K562 (cell line): ENCODE measurements around the gene PLAAT4. TPM values are rescaled to one million over a fixed set of nuclear protein-coding genes. Genes with fewer than 3 reads are reported as not detected.

Experiments used
- BACH1 ChIP-seq: fragments of 200-800 bp; sonication (Bioruptor generic); IDR thresholded peaks from 2 replicates; pipeline ENCODE4 v1.6.1; 2016; ENCODE audit warnings: missing genetic modification characterization, missing compliant biosample characterization
- BRCA1 ChIP-seq, 2 experiments: fragments of 450-650 bp in 1 of 2; sonication (generic) in 1 of 2; formaldehyde crosslinking in 1 of 2; IDR thresholded peaks; 2 replicates each; pipeline versions ENCODE4 v1.5.0 to v1.6.1; 2017 to 2020; ENCODE audit warnings: mild to moderate bottlenecking in 1 of 2, missing genetic modification reagents in 1 of 2
- IFI16 ChIP-seq: fragments of 250-450 bp; sonication (Bioruptor Pico); IDR thresholded peaks from 2 replicates; pipeline ENCODE4 v2.1.2; 2022; ENCODE audit warnings: mild to moderate bottlenecking, inconsistent platforms
- NELFE ChIP-seq: IDR thresholded peaks from 2 replicates; pipeline ENCODE4 v1.6.1; 2011; ENCODE audit warnings: mild to moderate bottlenecking; ENCODE audit not compliant: insufficient read depth, insufficient read length
- RBM14 ChIP-seq: fragments of 200-400 bp; formaldehyde crosslinking; IDR thresholded peaks from 2 replicates; pipeline ENCODE4 v1.6.1; 2018; ENCODE audit warnings: low read depth, mild to moderate bottlenecking, low read length, moderate library complexity, borderline replicate concordance; ENCODE audit not compliant: insufficient read depth
- SREBF1 ChIP-seq: fragments of 150-350 bp; IDR thresholded peaks from 2 replicates; pipeline ENCODE4 v1.6.1; 2014; ENCODE audit warnings: antibody characterized with exemption, low read depth, low read length, borderline replicate concordance
- SRSF3 ChIP-seq: fragments of 200-400 bp; formaldehyde crosslinking; IDR thresholded peaks from 2 replicates; pipeline ENCODE4 v1.6.1; 2016; ENCODE audit warnings: mild to moderate bottlenecking, low read length, moderate library complexity; ENCODE audit not compliant: insufficient read depth
- ZNF24 ChIP-seq: fragments of 450-650 bp; IDR thresholded peaks from 2 replicates; pipeline ENCODE4 v1.6.1; 2016
- polyA plus RNA-seq, 8 experiments: library from polyadenylated mRNA; depleted of rRNA in 4 of 8; stranded (reverse) in 5 of 8; unstranded in 3 of 8; fragments of >200 nt; fragmentation: Nextera tagmentation in 2 of 8; fragmentation: Illumina TruSeq in 1 of 8; extraction: Ambion mirVana in 2 of 8; extraction: Trizol in 1 of 8; gene quantifications; 2 replicates each; pipeline versions ENCODE4 v1.2.1 to v1.2.3, GENCODE V29; 2011 to 2014; ENCODE audit warnings: inconsistent platforms in 1 of 8, missing spikeins in 1 of 8
- total RNA-seq, 7 experiments: library from RNA; depleted of rRNA in 6 of 7; stranded (reverse); fragments of >200 nt in 6 of 7; fragmentation: Illumina TruSeq in 2 of 7; extraction: Trizol in 2 of 7; gene quantifications; 2 replicates each; pipeline versions ENCODE4 v1.2.1 to v1.2.3, GENCODE V29; 2011 to 2021; ENCODE audit warnings: low replicate concordance in 1 of 7
- TF ChIP-seq, protein P1 (sequence below), 2 experiments: fragments of 450-650 bp; IDR thresholded peaks; 2 replicates each; pipeline ENCODE4 v1.6.1; 2018; ENCODE audit warnings: mild to moderate bottlenecking in 2 of 2, low read depth in 1 of 2; ENCODE audit not compliant: partially characterized antibody in 2 of 2
- TF ChIP-seq, protein P2 (sequence below): IDR thresholded peaks from 3 replicates; pipeline ENCODE4 v1.6.1; 2011; ENCODE audit warnings: borderline replicate concordance, mild to moderate bottlenecking, moderate library complexity; ENCODE audit not compliant: insufficient read length; ENCODE audit errors: extremely low read depth
- TF ChIP-seq, protein P3 (sequence below): fragments of 450-650 bp; IDR thresholded peaks from 2 replicates; pipeline ENCODE4 v1.6.1; 2017; ENCODE audit warnings: antibody characterized with exemption, mild to moderate bottlenecking
- TF ChIP-seq, protein P4 (sequence below): fragments of 450-650 bp; IDR thresholded peaks from 2 replicates; pipeline ENCODE4 v1.6.1; 2017; ENCODE audit warnings: antibody characterized with exemption

Gene PLAAT4
- total and polyA plus RNA-seq, 9 of the 15 experiments (the other 6 are each of a cell fraction or from before 2014, with no cell fraction given) = 0.54 to 3.0 (median 1.3) TPM; not detected in 1

DNA sequence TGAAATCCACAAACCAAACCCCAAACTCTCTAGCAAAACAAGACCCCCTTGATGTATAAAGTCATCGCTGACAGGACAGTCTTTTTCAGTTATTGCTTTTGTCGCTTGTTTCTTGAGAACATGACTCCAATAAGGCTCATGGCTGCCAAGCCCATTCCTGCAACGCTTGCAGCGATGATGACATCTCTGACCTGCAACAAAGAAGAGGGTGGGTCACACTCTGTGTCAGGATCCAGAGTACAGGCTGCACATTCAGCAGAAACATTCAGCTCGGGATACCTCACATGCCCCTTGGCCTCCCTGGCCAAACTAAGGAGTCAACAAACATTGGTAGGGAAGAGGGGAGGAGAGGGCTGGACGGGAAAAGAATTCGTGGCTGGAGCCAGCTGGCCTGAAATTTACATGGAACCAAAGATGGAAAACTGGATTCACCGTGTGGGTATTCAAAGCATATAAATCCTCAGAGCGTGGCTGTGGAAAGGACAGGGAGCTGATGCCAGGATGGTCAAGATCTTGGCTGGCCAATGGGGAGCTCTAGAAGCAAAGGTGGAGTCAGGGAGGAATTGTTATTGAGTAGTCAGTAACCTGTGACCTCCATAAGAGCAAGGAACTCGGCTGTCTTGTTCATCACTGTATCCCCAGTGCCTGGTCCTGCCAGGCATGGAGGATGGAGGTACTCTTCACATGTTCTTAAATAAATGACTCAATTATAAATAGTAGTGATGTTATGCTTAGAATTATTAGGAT is 38.4 kb downstream of the PLAAT4 start (continued):
- TF ChIP-seq, protein P1, sequence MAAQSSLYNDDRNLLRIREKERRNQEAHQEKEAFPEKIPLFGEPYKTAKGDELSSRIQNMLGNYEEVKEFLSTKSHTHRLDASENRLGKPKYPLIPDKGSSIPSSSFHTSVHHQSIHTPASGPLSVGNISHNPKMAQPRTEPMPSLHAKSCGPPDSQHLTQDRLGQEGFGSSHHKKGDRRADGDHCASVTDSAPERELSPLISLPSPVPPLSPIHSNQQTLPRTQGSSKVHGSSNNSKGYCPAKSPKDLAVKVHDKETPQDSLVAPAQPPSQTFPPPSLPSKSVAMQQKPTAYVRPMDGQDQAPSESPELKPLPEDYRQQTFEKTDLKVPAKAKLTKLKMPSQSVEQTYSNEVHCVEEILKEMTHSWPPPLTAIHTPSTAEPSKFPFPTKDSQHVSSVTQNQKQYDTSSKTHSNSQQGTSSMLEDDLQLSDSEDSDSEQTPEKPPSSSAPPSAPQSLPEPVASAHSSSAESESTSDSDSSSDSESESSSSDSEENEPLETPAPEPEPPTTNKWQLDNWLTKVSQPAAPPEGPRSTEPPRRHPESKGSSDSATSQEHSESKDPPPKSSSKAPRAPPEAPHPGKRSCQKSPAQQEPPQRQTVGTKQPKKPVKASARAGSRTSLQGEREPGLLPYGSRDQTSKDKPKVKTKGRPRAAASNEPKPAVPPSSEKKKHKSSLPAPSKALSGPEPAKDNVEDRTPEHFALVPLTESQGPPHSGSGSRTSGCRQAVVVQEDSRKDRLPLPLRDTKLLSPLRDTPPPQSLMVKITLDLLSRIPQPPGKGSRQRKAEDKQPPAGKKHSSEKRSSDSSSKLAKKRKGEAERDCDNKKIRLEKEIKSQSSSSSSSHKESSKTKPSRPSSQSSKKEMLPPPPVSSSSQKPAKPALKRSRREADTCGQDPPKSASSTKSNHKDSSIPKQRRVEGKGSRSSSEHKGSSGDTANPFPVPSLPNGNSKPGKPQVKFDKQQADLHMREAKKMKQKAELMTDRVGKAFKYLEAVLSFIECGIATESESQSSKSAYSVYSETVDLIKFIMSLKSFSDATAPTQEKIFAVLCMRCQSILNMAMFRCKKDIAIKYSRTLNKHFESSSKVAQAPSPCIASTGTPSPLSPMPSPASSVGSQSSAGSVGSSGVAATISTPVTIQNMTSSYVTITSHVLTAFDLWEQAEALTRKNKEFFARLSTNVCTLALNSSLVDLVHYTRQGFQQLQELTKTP (IDR thresholded peaks at IDR 0.05; ENCODE audit: low read depth in 1 of 2, partially characterized antibody in 2 of 2) = peak in 1 of 2 experiments; percentile 47
- TF ChIP-seq RBM14 = no peak
- no peak for TF ChIP-seq BRCA1 (IDR thresholded peaks at IDR 0.05)
- TF ChIP-seq BRCA1 (CRISPR knock-in tag; IDR thresholded peaks at IDR 0.05) = no peak
- TF ChIP-seq, protein P2, sequence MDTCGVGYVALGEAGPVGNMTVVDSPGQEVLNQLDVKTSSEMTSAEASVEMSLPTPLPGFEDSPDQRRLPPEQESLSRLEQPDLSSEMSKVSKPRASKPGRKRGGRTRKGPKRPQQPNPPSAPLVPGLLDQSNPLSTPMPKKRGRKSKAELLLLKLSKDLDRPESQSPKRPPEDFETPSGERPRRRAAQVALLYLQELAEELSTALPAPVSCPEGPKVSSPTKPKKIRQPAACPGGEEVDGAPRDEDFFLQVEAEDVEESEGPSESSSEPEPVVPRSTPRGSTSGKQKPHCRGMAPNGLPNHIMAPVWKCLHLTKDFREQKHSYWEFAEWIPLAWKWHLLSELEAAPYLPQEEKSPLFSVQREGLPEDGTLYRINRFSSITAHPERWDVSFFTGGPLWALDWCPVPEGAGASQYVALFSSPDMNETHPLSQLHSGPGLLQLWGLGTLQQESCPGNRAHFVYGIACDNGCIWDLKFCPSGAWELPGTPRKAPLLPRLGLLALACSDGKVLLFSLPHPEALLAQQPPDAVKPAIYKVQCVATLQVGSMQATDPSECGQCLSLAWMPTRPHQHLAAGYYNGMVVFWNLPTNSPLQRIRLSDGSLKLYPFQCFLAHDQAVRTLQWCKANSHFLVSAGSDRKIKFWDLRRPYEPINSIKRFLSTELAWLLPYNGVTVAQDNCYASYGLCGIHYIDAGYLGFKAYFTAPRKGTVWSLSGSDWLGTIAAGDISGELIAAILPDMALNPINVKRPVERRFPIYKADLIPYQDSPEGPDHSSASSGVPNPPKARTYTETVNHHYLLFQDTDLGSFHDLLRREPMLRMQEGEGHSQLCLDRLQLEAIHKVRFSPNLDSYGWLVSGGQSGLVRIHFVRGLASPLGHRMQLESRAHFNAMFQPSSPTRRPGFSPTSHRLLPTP = no peak
- TF ChIP-seq IFI16 (CRISPR knock-in tag) = no peak
- TF ChIP-seq SRSF3 = no peak
- TF ChIP-seq, protein P3, sequence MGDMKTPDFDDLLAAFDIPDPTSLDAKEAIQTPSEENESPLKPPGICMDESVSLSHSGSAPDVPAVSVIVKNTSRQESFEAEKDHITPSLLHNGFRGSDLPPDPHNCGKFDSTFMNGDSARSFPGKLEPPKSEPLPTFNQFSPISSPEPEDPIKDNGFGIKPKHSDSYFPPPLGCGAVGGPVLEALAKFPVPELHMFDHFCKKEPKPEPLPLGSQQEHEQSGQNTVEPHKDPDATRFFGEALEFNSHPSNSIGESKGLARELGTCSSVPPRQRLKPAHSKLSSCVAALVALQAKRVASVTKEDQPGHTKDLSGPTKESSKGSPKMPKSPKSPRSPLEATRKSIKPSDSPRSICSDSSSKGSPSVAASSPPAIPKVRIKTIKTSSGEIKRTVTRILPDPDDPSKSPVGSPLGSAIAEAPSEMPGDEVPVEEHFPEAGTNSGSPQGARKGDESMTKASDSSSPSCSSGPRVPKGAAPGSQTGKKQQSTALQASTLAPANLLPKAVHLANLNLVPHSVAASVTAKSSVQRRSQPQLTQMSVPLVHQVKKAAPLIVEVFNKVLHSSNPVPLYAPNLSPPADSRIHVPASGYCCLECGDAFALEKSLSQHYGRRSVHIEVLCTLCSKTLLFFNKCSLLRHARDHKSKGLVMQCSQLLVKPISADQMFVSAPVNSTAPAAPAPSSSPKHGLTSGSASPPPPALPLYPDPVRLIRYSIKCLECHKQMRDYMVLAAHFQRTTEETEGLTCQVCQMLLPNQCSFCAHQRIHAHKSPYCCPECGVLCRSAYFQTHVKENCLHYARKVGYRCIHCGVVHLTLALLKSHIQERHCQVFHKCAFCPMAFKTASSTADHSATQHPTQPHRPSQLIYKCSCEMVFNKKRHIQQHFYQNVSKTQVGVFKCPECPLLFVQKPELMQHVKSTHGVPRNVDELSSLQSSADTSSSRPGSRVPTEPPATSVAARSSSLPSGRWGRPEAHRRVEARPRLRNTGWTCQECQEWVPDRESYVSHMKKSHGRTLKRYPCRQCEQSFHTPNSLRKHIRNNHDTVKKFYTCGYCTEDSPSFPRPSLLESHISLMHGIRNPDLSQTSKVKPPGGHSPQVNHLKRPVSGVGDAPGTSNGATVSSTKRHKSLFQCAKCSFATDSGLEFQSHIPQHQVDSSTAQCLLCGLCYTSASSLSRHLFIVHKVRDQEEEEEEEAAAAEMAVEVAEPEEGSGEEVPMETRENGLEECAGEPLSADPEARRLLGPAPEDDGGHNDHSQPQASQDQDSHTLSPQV = no peak
- TF ChIP-seq NELFE = no peak
- TF ChIP-seq ZNF24 = no peak
- no peak for TF ChIP-seq SREBF1
- TF ChIP-seq, protein P4, sequence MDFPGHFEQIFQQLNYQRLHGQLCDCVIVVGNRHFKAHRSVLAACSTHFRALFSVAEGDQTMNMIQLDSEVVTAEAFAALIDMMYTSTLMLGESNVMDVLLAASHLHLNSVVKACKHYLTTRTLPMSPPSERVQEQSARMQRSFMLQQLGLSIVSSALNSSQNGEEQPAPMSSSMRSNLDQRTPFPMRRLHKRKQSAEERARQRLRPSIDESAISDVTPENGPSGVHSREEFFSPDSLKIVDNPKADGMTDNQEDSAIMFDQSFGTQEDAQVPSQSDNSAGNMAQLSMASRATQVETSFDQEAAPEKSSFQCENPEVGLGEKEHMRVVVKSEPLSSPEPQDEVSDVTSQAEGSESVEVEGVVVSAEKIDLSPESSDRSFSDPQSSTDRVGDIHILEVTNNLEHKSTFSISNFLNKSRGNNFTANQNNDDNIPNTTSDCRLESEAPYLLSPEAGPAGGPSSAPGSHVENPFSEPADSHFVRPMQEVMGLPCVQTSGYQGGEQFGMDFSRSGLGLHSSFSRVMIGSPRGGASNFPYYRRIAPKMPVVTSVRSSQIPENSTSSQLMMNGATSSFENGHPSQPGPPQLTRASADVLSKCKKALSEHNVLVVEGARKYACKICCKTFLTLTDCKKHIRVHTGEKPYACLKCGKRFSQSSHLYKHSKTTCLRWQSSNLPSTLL = no peak
- 0 out of 2 replicates have a peak, but pooled peaks have one; percentile 7 for TF ChIP-seq BACH1 (tag)
